NB4 (cell line): ENCODE results near the gene MASP1.

Experiments
- DNase-seq: peaks from one replicate; pipeline ENCODE4 v3.0.0; 2010; ENCODE audit warnings: low read depth
- H3K4me3 ChIP-seq: one replicate; pipeline ENCODE4 v1.5.1; 2011; ENCODE audit warnings: mild to moderate bottlenecking, low read depth, low read length, moderate library complexity
- MYC ChIP-seq: IDR thresholded peaks from 2 replicates; pipeline ENCODE4 v1.6.1; 2011; ENCODE audit warnings: low read depth, low read length
- POLR2A ChIP-seq: IDR thresholded peaks from 2 replicates; pipeline ENCODE4 v1.6.1; 2011; ENCODE audit warnings: mild to moderate bottlenecking; ENCODE audit not compliant: insufficient read length; ENCODE audit errors: extremely low read depth
- TF ChIP-seq, protein P1 (sequence below): IDR thresholded peaks from 2 replicates; pipeline ENCODE4 v1.6.1; 2011; ENCODE audit warnings: low read depth, low read length
- TF ChIP-seq, protein P2 (sequence below): IDR thresholded peaks from one replicate; pipeline ENCODE4 v1.5.1; 2012; ENCODE audit warnings: low read depth, low read length

Gene MASP1

DNA sequence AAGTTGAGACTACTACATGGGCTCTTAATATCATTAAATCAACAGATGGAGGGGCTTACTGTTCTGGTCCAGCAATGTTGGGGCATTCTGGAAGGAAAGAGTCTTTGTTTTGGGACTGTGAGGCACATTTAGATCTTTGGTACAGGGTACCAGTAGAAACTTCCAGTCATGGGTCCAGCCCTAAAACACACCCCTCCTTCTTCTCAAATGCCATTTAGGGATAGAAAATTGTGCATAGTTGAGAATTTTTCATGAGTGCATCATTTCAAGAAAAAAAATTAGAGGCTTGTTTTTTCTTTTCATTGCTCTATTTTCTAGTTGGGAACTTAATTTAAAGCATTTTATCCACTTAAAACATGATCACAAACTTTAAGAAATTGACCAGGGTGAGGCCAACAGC, 98.4 kb downstream of the MASP1 start:
- no peak overlapping the region for H3K4me3 ChIP-seq
- TF ChIP-seq POLR2A: no peak
- TF ChIP-seq, protein P1, sequence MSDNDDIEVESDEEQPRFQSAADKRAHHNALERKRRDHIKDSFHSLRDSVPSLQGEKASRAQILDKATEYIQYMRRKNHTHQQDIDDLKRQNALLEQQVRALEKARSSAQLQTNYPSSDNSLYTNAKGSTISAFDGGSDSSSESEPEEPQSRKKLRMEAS: no peak
- TF ChIP-seq, protein P2, sequence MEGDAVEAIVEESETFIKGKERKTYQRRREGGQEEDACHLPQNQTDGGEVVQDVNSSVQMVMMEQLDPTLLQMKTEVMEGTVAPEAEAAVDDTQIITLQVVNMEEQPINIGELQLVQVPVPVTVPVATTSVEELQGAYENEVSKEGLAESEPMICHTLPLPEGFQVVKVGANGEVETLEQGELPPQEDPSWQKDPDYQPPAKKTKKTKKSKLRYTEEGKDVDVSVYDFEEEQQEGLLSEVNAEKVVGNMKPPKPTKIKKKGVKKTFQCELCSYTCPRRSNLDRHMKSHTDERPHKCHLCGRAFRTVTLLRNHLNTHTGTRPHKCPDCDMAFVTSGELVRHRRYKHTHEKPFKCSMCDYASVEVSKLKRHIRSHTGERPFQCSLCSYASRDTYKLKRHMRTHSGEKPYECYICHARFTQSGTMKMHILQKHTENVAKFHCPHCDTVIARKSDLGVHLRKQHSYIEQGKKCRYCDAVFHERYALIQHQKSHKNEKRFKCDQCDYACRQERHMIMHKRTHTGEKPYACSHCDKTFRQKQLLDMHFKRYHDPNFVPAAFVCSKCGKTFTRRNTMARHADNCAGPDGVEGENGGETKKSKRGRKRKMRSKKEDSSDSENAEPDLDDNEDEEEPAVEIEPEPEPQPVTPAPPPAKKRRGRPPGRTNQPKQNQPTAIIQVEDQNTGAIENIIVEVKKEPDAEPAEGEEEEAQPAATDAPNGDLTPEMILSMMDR: no peak
- TF ChIP-seq MYC: no peak
- no peak for DNase-seq

DNA sequence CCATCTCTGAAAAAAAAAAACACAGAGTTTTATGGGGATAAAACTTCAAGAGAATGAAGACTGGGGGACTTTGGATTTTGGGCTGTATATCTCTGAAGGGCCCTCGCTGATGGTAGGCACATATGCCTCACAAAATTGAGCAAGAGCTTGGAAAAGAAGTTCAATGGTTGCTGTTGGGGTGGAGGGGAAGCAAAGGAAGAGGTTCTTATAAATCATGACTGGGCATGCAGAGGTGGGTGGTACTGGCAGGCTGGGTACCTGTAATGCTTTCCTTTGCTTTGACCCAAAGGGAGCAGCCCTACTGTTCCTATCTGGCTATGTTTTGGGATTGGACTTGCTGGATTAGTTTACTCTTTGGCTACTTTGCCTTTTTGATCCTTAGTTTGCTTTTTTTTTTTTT, 100.3 kb downstream of the MASP1 start:
- DNase-seq: no peak
- TF ChIP-seq POLR2A: no peak
- no peak for TF ChIP-seq MYC
- TF ChIP-seq, protein P2: no peak
- TF ChIP-seq, protein P1: no peak
- H3K4me3 ChIP-seq: no peak overlapping the region

DNA sequence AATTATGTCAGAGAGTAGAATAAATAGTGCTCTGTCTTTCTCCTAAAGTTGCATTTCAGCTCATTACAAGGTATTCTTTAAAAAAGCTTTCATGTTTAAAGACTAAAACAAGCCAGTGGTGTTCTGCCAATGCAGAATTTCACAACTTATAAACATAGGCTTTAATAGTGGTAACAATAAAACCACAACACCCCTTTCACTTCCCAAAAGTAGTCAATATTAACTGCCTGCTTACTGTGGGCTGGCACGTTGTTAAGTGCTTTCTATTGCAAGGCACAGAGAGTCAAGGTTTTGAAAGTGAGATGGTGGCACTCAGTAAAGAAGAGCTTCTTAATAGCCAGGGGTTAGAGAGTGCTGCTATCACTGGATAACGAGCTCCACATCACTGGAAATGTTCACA, 102.6 kb downstream of the MASP1 start:
- TF ChIP-seq, protein P2: no peak
- no peak for TF ChIP-seq POLR2A
- TF ChIP-seq MYC: no peak
- TF ChIP-seq, protein P1: no peak
- peak; percentile 14 for DNase-seq
- H3K4me3 ChIP-seq: no peak overlapping the region

DNA sequence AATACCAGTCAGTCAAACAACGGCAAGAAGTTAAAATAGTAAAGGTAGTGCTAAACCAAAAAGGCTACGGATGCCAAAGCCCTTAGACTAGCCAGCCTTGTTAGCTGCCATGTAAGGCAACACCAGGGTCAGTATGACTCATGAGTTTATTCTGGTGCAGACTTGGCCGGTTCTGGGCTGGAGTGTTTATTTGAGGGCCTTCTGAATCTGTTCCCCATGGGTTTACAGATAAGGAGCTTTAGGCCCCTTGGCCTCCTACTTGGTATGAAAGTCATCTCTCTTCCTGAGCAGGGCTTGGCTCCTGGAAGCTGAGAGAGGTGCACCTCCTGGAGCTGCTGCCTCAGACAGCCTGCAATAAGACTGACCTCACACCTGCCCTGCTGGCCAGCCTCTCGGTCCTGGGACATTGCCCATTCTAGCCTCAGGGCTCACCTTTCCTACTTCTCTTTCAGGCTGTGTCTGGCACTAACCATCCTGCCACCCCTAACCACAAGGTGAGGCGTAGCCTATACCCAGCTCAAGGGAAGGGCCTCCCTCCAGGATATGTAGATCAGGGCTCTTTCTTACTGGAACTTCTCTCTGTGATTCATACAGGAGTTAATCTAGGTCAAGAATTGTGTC, 104.6 kb downstream of the MASP1 start:
- no peak for DNase-seq
- no peak overlapping the region for H3K4me3 ChIP-seq

DNA sequence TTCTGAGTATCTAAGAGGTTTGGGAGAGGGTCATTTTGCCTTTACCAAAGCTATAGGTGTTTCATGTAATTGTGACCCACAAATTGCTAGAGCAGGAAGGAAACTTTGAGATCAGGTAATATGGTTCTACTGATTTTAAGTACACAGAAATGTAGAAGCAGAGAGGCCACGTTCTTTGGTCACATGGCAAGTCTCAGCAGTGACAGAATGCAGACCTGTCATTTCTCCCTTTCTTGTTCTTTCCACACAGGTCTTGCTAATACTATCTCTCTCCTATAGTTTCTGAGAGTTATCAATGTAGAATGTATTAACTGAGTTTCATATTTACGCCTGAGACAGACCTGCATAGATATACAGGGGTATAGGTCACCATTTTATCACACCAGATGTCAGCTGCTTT, 105.2 kb downstream of the MASP1 start:
- no peak overlapping the region for H3K4me3 ChIP-seq
- DNase-seq: no peak
- TF ChIP-seq, protein P2: no peak
- TF ChIP-seq MYC: no peak
- TF ChIP-seq, protein P1: no peak
- no peak for TF ChIP-seq POLR2A

More for the DNA sequence above, 104.6 kb downstream of the MASP1 start:
- TF ChIP-seq POLR2A (no peak), MYC (no peak)
- TF ChIP-seq, protein P2: no peak
- TF ChIP-seq, protein P1: no peak
